Mucosa of descending colon (tissue), 3 donors: ENCODE results near the gene RIPOR2. TPM values are rescaled to one million over a fixed set of nuclear protein-coding genes. Genes with fewer than 3 reads are reported as not detected.
"Not testable (repeated sequence)": the region's sequence is repeated elsewhere in the genome, so short reads cannot be mapped to it uniquely, and the experiment has no call there.

Experiments
- ATAC-seq: fragments of 200-7000 bp; cut with Tn5 transposase; one replicate; pipeline ENCODE4 v1.9.1; 2020; ENCODE audit warnings: mild to moderate bottlenecking, moderate library complexity
- DNase-seq, 3 donors: peaks; one replicate each; pipeline ENCODE4 v3.0.0-alpha.2; 2020
- H3K36me3 ChIP-seq: fragments of 200-600 bp; one replicate; pipeline ENCODE4 v1.8.0; 2021; ENCODE audit warnings: low read depth, mild to moderate bottlenecking
- H3K4me1 ChIP-seq: fragments of 200-600 bp; one replicate; pipeline ENCODE4 v1.8.0; 2021; ENCODE audit warnings: low read depth, mild to moderate bottlenecking
- H3K4me3 ChIP-seq: fragments of 200-600 bp; one replicate; pipeline ENCODE4 v1.8.0; 2021; ENCODE audit warnings: mild to moderate bottlenecking
- H3K9me3 ChIP-seq: fragments of 200-600 bp; one replicate; pipeline ENCODE4 v1.8.0; 2021; ENCODE audit warnings: mild to moderate bottlenecking
- intact Hi-C, 2 donors: fragments of 100-400 bp; cut with DNase I in 1 of 2; cut with micrococcal nuclease in 1 of 2; formaldehyde crosslinking; loops; one replicate each; pipeline versions ENCODE4 v1.11.0 to v1.11.1; 2022; cut with DNase I, micrococcal nuclease
- total RNA-seq, 3 donors: library from RNA; stranded (reverse); fragmentation: NEBNext Ultra II Directional in 2 of 3; extraction: Animal tissue kit (Norgen Biotek cat#: 25700) in 2 of 3; gene quantifications; one replicate each; pipeline versions ENCODE4 v1.2.1 to v1.2.4, GENCODE V29; 2021 to 2023
- TF ChIP-seq, protein P1 (sequence below): fragments of 200-600 bp; IDR thresholded peaks from one replicate; pipeline ENCODE4 v1.8.0; 2022; ENCODE audit warnings: antibody characterized with exemption, mild to moderate bottlenecking
- donor health status: DM: no; HTN: no; CAD: no; lungs with moderate emphysema.
- donor health status: DM: no; HTN: no; CAD: no.
- donor health status: DM: no; HTN: yes; CAD: no.

RIPOR2 gene
- total RNA-seq, 3 donors from 2014 or later: 2.9 to 4.7 (median 4.1) TPM

GRCh38 chr6:24919056-24919892, 16.5 kb downstream of the RIPOR2 start:
- H3K36me3 ChIP-seq: no peaks in the 10 kb centered on the region
- TF ChIP-seq, protein P1, sequence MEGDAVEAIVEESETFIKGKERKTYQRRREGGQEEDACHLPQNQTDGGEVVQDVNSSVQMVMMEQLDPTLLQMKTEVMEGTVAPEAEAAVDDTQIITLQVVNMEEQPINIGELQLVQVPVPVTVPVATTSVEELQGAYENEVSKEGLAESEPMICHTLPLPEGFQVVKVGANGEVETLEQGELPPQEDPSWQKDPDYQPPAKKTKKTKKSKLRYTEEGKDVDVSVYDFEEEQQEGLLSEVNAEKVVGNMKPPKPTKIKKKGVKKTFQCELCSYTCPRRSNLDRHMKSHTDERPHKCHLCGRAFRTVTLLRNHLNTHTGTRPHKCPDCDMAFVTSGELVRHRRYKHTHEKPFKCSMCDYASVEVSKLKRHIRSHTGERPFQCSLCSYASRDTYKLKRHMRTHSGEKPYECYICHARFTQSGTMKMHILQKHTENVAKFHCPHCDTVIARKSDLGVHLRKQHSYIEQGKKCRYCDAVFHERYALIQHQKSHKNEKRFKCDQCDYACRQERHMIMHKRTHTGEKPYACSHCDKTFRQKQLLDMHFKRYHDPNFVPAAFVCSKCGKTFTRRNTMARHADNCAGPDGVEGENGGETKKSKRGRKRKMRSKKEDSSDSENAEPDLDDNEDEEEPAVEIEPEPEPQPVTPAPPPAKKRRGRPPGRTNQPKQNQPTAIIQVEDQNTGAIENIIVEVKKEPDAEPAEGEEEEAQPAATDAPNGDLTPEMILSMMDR: no peak
- no peaks in the 10 kb centered on the region for H3K4me1 ChIP-seq
- H3K9me3 ChIP-seq: no peaks in the 10 kb centered on the region
- DNase-seq (no peak), ATAC-seq (no peak)
- no peak overlapping the region for H3K4me3 ChIP-seq
- intact Hi-C loops: no loop called here

- TF ChIP-seq, protein P1: no peak
- ATAC-seq (no peak), DNase-seq (no peak)
- no peak overlapping the region for H3K4me3 ChIP-seq
- H3K4me1 ChIP-seq: no peaks in the 10 kb centered on the region
- no peaks in the 10 kb centered on the region for H3K9me3 ChIP-seq
- H3K36me3 ChIP-seq: no peaks in the 10 kb centered on the region
- intact Hi-C loops: no loop called here
These were observed 17.1 kb downstream of the RIPOR2 start for GRCh38 chr6:24918641-24919055.

- Histone ChIP-seq H3K4me1 (no peaks in the 10 kb centered on the region), H3K4me3 (no peak overlapping the region), H3K36me3 (no peaks in the 10 kb centered on the region), H3K9me3 (no peaks in the 10 kb centered on the region)
- no peak for DNase-seq
- TF ChIP-seq, protein P1: no peak
- intact Hi-C loops: no loop called here
- no peak for ATAC-seq
These were observed 19.3 kb downstream of the RIPOR2 start for GRCh38 chr6:24916496-24916895.

DNA sequence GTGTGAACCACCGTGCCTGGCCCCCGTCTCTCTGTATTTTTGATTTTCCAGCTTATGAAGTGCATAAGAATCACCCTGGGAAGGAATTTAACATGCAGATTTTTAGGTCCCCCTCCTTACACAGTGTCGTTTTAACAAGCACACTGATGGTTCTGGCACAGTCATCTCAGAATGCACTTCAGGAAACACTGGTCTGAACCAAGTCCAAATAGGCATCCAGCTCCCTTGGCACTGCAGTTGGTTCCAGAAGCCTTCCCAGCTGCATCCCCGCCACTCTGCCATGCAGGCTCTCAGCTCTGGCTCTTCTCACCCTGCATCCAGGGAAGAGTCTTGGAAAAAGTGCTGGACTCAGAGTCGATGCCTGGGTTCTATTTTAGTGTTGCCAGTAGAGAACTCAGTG, 20.1 kb downstream of the RIPOR2 start:
- no peak for ATAC-seq
- DNase-seq: no peak
- H3K9me3 ChIP-seq: no peaks in the 10 kb centered on the region

DNA sequence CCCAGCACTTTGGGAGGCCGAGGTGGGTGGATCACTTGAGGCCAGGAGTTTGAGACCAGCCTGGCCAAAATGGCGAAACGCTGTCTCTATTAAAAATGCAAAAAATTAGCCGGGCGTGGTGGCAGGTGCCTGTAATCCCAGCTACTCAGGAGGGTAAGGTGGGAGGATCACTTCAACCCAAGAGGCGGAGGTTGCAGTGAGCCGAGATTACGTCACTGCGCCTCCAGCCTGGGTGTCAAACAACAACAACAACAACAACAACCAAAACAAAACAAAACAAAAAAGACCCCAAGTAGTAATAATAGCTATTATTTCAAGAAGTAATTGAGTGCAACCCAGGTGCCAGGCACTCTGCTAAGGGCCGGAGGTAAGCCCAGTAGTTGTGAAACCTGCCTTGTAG, 21.7 kb downstream of the RIPOR2 start:
- H3K36me3 ChIP-seq, H3K4me3 ChIP-seq, H3K9me3 ChIP-seq, DNase-seq, ATAC-seq, intact Hi-C loops, H3K4me1 ChIP-seq: not testable (repeated sequence)

More for the DNA sequence above, 20.1 kb downstream of the RIPOR2 start:
- intact Hi-C loops: no loop called here
- TF ChIP-seq, protein P1: no peak
- no peaks in the 10 kb centered on the region for H3K36me3 ChIP-seq
- H3K4me1 ChIP-seq: no peaks in the 10 kb centered on the region
- no peak overlapping the region for H3K4me3 ChIP-seq

GRCh38 chr6:24911796-24912382, 23.9 kb downstream of the RIPOR2 start:
- ATAC-seq: no peak
- no peaks in the 10 kb centered on the region for H3K9me3 ChIP-seq
- intact Hi-C loops: no loop called here
- H3K36me3 ChIP-seq: no peaks in the 10 kb centered on the region
- no peak overlapping the region for H3K4me3 ChIP-seq
- TF ChIP-seq, protein P1: no peak
- DNase-seq: no peak
- H3K4me1 ChIP-seq: no peaks in the 10 kb centered on the region
